AG09309 (cell line): ENCODE measurements around the gene CDK2AP2.

Experiments
- DNase-seq: peaks from one replicate; pipeline ENCODE4 v3.0.0-alpha.2; 2010; ENCODE audit warnings: low read depth
- H3K4me3 ChIP-seq: 2 replicates; pipeline ENCODE4 v1.5.1; 2011; ENCODE audit warnings: mild to moderate bottlenecking, low read depth, low read length, moderate library complexity; ENCODE audit not compliant: control insufficient read depth
- TF ChIP-seq, protein P1 (sequence below): IDR thresholded peaks from 2 replicates; pipeline ENCODE4 v1.5.1; 2011; ENCODE audit warnings: mild to moderate bottlenecking, low read depth, low read length, inconsistent platforms; ENCODE audit not compliant: insufficient read depth, control insufficient read depth; ENCODE audit errors: missing control alignments

CDK2AP2 gene

DNA sequence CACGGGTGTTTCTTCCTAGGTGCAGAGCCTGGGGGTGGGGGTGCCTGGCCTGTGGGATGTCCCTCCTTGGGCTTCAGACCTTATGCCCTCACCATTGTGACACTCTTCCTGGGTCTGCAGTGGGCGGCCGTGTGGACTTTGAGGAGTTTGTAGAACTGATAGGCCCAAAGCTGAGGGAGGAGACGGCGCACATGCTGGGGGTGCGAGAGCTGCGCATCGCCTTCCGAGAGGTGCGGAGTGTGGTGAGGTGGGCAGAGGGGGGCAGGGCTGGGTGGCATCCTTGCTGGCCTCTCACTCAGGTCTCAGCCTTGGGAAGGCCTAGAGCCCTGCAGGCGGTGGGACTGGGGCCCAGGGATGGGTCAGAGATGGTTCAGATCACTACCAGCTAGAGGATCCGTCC is 50.5 kb downstream of the CDK2AP2 start:
- no peak overlapping the region for H3K4me3 ChIP-seq
- TF ChIP-seq, protein P1, sequence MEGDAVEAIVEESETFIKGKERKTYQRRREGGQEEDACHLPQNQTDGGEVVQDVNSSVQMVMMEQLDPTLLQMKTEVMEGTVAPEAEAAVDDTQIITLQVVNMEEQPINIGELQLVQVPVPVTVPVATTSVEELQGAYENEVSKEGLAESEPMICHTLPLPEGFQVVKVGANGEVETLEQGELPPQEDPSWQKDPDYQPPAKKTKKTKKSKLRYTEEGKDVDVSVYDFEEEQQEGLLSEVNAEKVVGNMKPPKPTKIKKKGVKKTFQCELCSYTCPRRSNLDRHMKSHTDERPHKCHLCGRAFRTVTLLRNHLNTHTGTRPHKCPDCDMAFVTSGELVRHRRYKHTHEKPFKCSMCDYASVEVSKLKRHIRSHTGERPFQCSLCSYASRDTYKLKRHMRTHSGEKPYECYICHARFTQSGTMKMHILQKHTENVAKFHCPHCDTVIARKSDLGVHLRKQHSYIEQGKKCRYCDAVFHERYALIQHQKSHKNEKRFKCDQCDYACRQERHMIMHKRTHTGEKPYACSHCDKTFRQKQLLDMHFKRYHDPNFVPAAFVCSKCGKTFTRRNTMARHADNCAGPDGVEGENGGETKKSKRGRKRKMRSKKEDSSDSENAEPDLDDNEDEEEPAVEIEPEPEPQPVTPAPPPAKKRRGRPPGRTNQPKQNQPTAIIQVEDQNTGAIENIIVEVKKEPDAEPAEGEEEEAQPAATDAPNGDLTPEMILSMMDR: no peak
- no peak for DNase-seq
